Hepatocyte (in vitro differentiated cells): ENCODE results near the gene FAM184A.
"Not testable (repeated sequence)": the region's sequence is repeated elsewhere in the genome, so short reads cannot be mapped to it uniquely, and the experiment has no call there.

ENCODE experiments used
- EZH2 ChIP-seq: fragments of 200-600 bp; sonication (generic); IDR thresholded peaks from 2 replicates; pipeline ENCODE4 v1.6.1; 2016; ENCODE audit warnings: antibody characterized with exemption, mild to moderate bottlenecking, borderline replicate concordance
- EZH2phosphoT487 ChIP-seq: fragments of 200-600 bp; sonication (generic); IDR thresholded peaks from one replicate; pipeline ENCODE4 v1.6.1; 2018; ENCODE audit warnings: antibody characterized with exemption, mild to moderate bottlenecking, low read depth, moderate library complexity; ENCODE audit not compliant: unreplicated experiment, severe bottlenecking
- TF ChIP-seq, protein P1 (sequence below): fragments of 200-600 bp; sonication (generic); IDR thresholded peaks from 2 replicates; pipeline ENCODE4 v1.5.1; 2016; ENCODE audit warnings: antibody characterized with exemption, mild to moderate bottlenecking; ENCODE audit not compliant: poor library complexity

DNA sequence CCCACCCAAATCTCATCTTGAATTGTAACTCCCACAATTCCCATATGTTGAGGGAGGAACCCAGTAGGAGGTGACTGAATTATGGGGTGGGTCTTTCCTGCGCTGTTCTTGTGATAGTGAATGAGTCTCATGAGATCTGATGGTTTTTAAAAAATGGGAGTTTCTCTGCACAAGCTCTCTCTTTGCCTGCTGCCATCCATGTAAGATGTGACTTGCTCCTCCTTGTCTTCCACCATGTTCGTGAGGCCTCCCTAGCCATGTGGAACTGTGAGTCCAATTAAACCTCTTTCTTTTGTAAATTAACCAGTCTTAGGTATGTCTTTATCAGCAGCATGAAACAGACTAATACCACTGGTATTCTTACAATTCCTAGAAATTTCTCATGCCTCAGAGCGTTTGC is 69.2 kb downstream of the FAM184A start:
- TF ChIP-seq, protein P1, sequence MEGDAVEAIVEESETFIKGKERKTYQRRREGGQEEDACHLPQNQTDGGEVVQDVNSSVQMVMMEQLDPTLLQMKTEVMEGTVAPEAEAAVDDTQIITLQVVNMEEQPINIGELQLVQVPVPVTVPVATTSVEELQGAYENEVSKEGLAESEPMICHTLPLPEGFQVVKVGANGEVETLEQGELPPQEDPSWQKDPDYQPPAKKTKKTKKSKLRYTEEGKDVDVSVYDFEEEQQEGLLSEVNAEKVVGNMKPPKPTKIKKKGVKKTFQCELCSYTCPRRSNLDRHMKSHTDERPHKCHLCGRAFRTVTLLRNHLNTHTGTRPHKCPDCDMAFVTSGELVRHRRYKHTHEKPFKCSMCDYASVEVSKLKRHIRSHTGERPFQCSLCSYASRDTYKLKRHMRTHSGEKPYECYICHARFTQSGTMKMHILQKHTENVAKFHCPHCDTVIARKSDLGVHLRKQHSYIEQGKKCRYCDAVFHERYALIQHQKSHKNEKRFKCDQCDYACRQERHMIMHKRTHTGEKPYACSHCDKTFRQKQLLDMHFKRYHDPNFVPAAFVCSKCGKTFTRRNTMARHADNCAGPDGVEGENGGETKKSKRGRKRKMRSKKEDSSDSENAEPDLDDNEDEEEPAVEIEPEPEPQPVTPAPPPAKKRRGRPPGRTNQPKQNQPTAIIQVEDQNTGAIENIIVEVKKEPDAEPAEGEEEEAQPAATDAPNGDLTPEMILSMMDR: not testable (repeated sequence)
- TF ChIP-seq EZH2phosphoT487, EZH2: not testable (repeated sequence)
